GM11168 (cell line): ENCODE measurements around the gene OTUB2.

Source experiments
- in situ Hi-C: fragments of 300-500 bp; cut with MboI; formaldehyde crosslinking; loops from one replicate; pipeline ENCODE4 v1.12.0; 2022; ENCODE audit warnings: low sequenced_read_pairs; ENCODE audit not compliant: unreplicated experiment

The OTUB2 gene

GRCh38 chr14:94019329-94019728, 6.8 kb upstream of the OTUB2 start:
- in situ Hi-C loops = no loop called here

- in situ Hi-C loops = no loop called here
Measured at GRCh38 chr14:94020267-94020666, 5.9 kb upstream of the OTUB2 start.

- in situ Hi-C loops = no loop called here
Measured at GRCh38 chr14:94021001-94021400, 5.1 kb upstream of the OTUB2 start.

GRCh38 chr14:94021416-94022157, 4.6 kb upstream of the OTUB2 start:
- in situ Hi-C loops = no loop called here

GRCh38 chr14:94022532-94023411, 3.4 kb upstream of the OTUB2 start:
- in situ Hi-C loops = no loop called here

GRCh38 chr14:94024549-94024948, 1.6 kb upstream of the OTUB2 start:
- in situ Hi-C loops = no loop called here

GRCh38 chr14:94025720-94026119, 420 bp upstream of the OTUB2 start:
- in situ Hi-C loops = no loop called here

GRCh38 chr14:94026889-94027469, 839 bp downstream of the OTUB2 start:
- in situ Hi-C loops = no loop called here

GRCh38 chr14:94027566-94028449, 1.7 kb downstream of the OTUB2 start:
- in situ Hi-C loops = no loop called here

- in situ Hi-C loops = no loop called here
Measured at GRCh38 chr14:94028450-94028826, 2.3 kb downstream of the OTUB2 start.

GRCh38 chr14:94029265-94029664, 3.1 kb downstream of the OTUB2 start:
- in situ Hi-C loops = no loop called here

GRCh38 chr14:94029671-94030203, 3.6 kb downstream of the OTUB2 start:
- in situ Hi-C loops = no loop called here

- in situ Hi-C loops = no loop called here
Measured at GRCh38 chr14:94030571-94030970, 4.4 kb downstream of the OTUB2 start.

- in situ Hi-C loops = no loop called here
Measured at GRCh38 chr14:94031161-94031882, 5.2 kb downstream of the OTUB2 start.

GRCh38 chr14:94031883-94032279, 5.7 kb downstream of the OTUB2 start:
- in situ Hi-C loops = no loop called here

GRCh38 chr14:94034886-94035285, 8.7 kb downstream of the OTUB2 start:
- in situ Hi-C loops = loop anchor here (5.0 kb wide), 1 partner anchor 102 kb away; no protein-coding TSS in a partner anchor

- in situ Hi-C loops = loop anchor here (5.0 kb wide), 1 partner anchor 101 kb away; no protein-coding TSS in a partner anchor
Measured at GRCh38 chr14:94036313-94037167, 10.4 kb downstream of the OTUB2 start.

- in situ Hi-C loops = loop anchor here (5.0 kb wide), 1 partner anchor 99 kb away; no protein-coding TSS in a partner anchor
Measured at GRCh38 chr14:94037954-94038353, 11.8 kb downstream of the OTUB2 start.
